ENCODE results near the gene RANBP3L.

- TF ChIP-seq, protein P1, sequence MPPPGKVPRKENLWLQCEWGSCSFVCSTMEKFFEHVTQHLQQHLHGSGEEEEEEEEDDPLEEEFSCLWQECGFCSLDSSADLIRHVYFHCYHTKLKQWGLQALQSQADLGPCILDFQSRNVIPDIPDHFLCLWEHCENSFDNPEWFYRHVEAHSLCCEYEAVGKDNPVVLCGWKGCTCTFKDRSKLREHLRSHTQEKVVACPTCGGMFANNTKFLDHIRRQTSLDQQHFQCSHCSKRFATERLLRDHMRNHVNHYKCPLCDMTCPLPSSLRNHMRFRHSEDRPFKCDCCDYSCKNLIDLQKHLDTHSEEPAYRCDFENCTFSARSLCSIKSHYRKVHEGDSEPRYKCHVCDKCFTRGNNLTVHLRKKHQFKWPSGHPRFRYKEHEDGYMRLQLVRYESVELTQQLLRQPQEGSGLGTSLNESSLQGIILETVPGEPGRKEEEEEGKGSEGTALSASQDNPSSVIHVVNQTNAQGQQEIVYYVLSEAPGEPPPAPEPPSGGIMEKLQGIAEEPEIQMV (tag; conservative IDR thresholded peaks at IDR 0.05; ENCODE audit: low read depth): no peak
- no peak for TF ChIP-seq TCF7L2 (IDR thresholded peaks at IDR 0.05; ENCODE audit: low read depth, low read length)
- no peak for TF ChIP-seq HSF4 (CRISPR knock-in tag; IDR thresholded peaks at IDR 0.05; ENCODE audit: borderline replicate concordance)
- no peak for TF ChIP-seq SMC3 (conservative IDR thresholded peaks at IDR 0.05; ENCODE audit: insufficient read depth, low read depth, low read length)
- TF ChIP-seq HNRNPL (IDR thresholded peaks at IDR 0.05; ENCODE audit: low read depth, low read length): no peak
- TF ChIP-seq SPI1 (IDR thresholded peaks at IDR 0.05; ENCODE audit: borderline replicate concordance, low read depth, low read length): no peak
- TF ChIP-seq MAZ (CRISPR knock-in tag; conservative IDR thresholded peaks at IDR 0.05 in 1 of 2, IDR thresholded peaks at IDR 0.05 in 1 of 2): no peak
- no peak for TF ChIP-seq UBTF (IDR thresholded peaks at IDR 0.05; ENCODE audit: borderline replicate concordance in 1 of 2, low read depth in 2 of 2, low read length in 2 of 2)
- no peak for TF ChIP-seq USF2 (CRISPR knock-in tag; IDR thresholded peaks at IDR 0.05)
- no peak for TF ChIP-seq CTCF (IDR thresholded peaks at IDR 0.05 in 2 of 3, conservative IDR thresholded peaks at IDR 0.05 in 1 of 3; ENCODE audit: insufficient read depth in 2 of 3, low read depth in 1 of 3, low read length in 3 of 3)
Measured at GRCh38 chr5:36325196-36325595, 23.5 kb upstream of the RANBP3L start.

Measured in K562 (cell line).